GM18909 (cell line): Measurements from ENCODE around the gene STH.

ENCODE experiments used
- ATAC-seq: cut with Tn5 transposase; IDR thresholded peaks from one replicate; pipeline ENCODE4 v1.9.1; 2021; ENCODE audit warnings: mild to moderate bottlenecking; ENCODE audit not compliant: unreplicated experiment, poor library complexity

Gene STH

GRCh38 chr17:46038937-46039336 lies 39.9 kb downstream of the STH start:
- ATAC-seq: no peak

GRCh38 chr17:46039592-46040186 lies 40.6 kb downstream of the STH start:
- no peak for ATAC-seq

DNA sequence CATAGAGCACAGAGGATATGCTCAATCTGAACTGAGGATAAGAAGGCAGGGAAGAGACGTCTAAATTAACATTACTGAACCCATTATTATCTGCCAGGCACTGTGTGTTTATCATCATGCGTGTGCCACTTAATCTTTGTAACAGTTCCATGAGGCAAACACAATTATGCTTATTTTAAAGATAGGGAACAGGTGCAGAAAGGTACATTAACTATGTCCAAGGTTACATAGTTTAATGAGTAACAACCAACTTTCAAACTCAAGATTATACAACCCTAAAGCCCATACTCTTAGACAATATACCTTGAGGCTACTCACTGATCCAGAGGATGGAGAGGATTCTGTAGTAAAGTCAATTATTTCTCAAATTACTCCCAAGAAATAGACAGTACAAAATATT lies 43.2 kb downstream of the STH start:
- no peak for ATAC-seq

DNA sequence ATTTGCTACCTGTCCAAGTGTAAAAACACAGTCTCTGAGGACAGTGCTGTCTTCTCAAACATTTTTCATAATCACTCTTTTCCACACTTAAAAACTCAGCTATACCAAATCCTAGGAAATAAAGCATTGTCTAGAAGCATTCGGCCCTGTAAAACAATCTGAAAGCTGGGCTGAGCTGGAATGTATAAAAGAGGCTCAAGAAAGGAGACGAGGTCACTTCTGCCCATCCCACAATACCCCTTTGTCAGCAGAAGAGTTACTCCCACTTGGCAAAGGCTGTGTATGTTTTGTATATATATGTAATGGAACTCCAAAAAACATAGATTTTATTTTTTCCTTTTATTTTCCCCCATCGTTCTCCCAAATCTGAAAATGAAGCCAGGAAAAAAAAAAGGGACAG lies 43.9 kb downstream of the STH start:
- no peak for ATAC-seq

DNA sequence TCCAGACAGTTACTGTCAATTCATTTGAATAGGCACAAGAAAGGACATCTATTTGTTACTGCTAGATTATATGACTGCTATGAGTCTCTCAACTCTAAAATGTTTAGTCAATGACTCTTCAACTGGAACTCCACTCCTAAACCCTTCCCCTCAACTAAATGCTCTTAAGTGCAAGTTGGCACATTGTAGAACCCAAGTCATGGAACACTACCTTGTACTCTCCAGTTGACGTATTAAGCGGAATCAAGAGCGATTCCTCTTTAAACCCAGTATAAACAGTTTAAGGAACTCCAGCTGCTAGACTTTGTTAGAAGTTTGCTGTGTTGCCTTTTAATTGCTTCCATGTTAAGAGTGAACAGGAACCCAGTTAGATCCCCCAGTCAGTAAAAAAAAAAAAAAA lies 44.6 kb downstream of the STH start:
- ATAC-seq: no peak

- ATAC-seq: no peak
Observed at GRCh38 chr17:46044286-46044928, 45.4 kb downstream of the STH start.

- no peak for ATAC-seq
Observed at GRCh38 chr17:46044989-46045388, 45.9 kb downstream of the STH start.

GRCh38 chr17:46045639-46046038 lies 46.6 kb downstream of the STH start:
- ATAC-seq: no peak

- no peak for ATAC-seq
Observed at GRCh38 chr17:46046957-46047356, 47.9 kb downstream of the STH start.

- ATAC-seq: no peak
Observed at GRCh38 chr17:46047398-46047797, 48.3 kb downstream of the STH start.

DNA sequence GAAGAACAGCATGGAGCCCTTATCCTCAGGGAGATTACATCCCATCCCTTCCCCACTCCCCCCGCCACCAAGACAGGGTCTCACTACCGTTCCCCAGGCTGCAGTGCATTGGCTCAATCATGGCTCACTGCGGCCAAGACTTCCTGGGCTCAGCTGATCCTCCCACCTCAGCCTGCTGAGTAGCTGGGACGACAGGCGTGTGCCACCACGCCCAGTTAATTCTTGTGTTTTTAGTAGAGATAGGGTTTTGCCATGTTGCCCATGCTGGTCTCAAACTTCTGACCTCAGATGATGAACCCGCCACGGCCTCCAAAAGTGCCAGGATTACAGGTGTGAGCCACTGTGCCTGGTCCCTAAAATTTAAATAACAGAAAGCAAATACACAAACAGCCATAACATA lies 48.8 kb downstream of the STH start:
- no peak for ATAC-seq
